ENCODE measurements around the gene CALN1.
"Not testable (repeated sequence)": the region's sequence is repeated elsewhere in the genome, so short reads cannot be mapped to it uniquely, and the experiment has no call there.

Gene CALN1

DNA sequence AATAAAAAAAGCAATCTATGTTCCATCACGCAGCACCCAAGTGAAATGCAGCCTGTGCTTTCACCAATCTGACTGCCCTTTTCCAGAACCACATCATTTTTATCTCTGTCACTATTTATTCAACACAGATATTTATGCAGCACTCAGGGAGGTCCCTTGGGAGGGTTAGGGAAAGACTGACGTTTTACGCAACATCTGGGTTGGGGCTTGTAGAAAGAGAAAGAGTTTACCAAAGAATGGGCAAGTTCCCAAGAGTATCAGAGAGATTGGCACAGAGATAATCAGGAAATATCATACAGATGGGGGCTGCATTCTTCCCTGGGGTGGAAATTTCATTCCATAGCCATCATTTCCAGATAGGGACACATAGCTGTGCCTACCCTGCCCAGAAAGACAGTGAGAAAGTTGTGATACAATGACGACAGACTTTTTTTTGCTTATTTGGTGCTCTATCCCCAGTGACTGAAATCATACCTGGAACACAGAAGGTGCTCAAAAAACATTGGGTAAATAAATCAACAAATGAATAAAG lies 474.2 kb downstream of the CALN1 start:
- no peak for DNase-seq

DNA sequence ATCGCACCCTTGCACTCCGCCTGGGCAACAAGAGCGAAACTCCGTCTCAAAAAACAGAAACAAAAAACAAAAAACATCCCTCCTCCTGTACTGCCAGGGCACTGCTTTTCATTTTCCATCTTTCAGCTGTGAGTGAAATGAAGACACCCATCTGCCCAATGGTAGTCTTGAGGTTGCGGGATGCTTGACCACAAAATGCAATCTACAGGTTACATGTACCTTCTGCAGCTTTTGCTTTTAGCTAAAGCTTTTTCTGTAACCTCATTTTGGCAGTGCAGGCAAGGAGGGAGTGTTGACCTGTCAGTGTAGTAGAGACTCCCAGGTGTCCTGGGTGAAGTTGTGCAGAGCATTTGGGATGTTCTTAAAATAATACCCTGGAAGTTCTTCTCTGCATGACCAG lies 476.5 kb downstream of the CALN1 start:
- DNase-seq: no peak

DNA sequence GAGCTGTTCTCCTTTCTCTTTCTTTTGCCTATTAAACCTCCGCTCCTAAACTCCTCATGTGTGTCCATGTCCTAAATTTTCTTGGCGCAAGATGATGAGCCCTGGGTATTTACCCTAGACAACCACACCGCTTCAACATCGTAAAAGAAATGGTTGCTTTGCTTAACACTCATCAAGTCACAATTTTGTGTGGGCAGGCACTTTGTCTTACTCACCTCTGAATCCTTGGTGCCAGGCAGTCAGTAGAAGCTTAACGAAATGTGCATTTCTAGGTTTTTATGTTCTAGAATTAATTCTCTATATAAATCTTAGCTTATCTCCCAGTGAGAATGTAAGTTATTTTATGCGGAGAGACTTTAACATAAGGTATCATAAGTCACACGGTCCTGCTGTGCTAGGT lies 478.7 kb downstream of the CALN1 start:
- DNase-seq: no peak

DNA sequence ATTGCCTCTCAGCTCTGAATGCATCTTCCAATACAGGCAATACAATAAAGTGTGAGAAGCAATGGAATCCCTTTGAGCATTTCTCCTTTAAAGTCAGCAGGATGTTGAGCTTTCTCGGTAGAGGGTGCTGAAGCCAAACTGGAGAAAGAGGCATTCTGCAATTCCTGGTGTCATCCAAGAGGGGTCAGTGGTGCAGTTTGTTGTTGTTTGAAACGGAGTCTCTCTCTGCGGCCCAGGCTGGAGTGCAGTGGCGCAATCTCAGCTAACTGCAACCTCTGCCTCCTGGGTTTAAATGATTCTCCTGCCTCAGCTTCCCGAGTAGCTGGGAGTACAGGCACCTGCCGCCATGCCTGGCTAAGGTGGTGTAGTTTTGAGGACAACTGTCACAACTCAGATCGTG lies 486.5 kb downstream of the CALN1 start:
- peak; percentile 49 for DNase-seq

DNA sequence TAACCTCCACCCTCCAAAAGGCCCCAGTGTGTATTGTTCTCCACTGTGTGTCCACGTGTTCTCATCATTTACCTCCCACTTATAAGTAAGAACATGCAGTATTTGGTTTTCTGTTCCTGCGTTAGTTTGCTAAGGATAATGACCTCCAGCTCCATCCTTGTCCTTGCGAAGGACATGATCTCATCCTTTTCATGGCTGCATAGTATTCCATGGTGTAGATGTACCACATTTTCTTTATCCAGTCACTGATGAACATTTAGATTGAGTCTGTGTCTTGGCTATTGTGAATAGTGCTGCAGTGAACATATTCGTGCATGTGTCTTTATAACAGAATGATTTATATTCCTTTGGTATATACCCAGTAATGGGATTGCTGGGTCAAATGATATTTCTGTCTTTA lies 497.9 kb downstream of the CALN1 start:
- not testable (repeated sequence) for DNase-seq

DNA sequence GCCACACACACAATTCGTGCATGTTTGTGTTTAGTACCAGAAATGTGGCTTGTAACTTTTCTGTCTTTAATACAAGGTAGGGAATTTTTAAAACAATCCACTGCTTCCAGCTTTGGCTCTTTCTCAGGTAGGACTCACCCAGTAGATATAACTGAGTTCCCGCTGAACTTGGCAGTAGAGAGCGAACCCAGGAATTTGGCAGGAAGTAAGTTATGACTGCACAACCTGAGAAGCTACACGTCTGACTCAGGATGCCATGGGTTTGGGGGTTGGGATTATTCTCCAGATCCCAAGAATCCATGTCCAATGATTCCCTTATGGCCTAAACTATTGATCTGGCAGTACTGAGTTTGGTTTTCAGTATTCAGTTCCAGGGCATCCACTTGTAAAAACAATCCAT lies 499.7 kb downstream of the CALN1 start:
- no peak for DNase-seq

DNA sequence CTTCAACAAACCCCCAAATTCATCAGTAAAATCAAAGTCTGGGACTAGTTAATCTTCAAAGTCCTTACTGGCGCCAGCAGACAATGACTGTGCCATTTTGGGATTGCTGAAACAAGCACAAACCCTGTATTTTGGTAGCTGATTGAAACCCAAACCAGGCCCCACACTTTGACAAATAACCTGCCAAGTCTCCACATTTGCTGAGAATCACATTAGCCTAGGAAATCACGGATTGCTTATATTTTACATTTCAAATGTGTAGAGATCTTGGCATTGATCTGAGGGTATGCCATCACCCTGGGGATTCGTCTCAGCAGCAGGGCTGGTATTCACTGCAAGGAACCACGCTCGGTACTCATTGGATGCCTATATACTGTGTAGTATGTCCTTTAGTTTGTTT lies 501.1 kb downstream of the CALN1 start:
- DNase-seq: no peak

DNA sequence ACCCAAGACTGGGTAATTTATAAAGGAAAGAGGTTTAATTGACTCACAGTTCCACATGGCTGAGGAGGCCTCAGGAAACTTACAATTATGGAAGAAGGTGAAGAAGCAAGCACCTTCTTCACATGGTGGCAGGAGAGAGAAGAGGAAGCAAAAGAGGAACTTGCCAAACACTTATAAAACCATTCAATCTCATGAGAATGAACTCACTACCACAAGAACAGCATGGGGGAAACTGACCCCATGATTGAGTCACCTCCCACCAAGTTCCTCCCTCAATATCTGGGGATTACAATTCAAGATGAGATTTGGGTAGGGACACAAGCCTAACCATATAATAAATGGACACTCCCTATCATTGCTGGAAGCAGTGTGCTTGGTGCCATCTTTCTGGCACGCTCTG lies 506.3 kb downstream of the CALN1 start:
- no peak for DNase-seq

DNA sequence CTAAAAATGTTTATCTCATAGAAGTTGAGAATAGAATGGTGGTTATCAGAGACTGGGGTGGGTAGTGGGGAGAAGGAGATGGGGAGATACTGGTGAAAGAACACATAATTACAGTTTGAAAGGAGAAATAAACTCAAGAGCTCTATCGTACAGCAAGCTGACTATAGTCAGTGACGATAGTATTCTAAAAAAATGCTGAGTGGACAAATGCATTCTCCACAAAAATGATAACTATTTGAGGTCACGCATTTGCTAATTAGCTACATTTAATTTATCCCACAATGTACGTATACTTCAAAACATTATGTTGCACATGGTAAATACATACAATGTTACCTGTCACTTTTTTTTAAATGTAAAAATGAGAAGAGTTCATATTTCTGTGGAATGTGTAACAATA lies 507.7 kb downstream of the CALN1 start:
- DNase-seq: no peak

DNA sequence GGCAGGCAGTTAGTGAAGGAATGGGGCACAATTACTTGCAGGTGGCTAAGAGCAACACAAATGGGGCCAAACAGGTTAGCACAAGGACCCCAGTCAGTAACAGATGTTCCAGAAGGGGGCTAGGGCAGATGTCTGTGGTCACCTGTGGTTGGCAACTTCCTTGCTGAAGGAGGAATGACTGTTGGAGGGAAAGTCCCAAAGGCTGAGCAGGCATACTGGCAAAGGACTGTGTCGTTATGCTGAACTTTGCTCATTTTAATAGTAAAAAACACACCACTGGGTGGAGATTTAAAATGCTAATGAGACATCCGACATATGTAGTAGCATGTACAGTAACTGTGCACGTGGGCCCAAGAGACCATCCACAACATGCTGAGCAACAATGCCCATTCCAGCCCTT lies 511.6 kb downstream of the CALN1 start:
- no peak for DNase-seq

DNA sequence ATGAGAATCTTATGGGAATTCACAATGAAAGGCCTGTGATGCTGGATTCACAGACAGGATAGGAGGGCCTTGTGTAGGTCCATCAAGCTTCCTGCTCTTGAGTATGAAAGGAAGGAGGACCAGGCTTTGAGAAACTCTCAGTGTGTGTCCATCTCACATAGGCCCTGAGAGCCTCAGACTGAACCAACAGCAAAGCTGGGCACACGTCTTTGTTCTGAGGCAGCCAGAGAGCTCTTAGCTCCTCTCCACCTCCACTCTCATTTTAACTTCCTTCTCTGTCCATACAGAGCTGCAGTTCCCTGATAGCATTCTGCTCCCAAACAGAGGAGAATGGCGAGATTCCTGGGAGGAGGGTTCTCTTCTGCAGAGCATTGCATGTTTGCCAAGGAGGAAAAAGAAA lies 515.6 kb downstream of the CALN1 start:
- no peak for DNase-seq

DNA sequence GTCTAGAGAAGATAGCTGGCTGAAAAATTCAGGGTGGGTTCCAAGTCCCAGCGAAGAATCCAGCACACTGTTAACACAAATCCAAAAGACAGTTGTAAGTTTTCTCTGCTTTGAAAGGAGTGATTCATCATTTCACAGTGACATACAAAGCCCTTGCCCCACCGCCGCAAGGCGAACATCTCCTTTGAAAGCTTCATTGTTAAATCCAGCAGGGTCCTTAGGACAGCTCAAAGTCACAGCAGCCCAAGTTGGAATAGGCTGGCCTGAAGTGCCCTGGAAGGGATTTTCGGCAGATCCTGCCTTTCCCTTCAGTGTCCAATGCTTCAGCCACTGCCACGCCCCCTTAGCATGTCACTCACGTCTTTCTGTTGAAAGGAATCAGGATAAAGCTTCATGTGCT lies 526.1 kb downstream of the CALN1 start:
- DNase-seq: no peak

DNA sequence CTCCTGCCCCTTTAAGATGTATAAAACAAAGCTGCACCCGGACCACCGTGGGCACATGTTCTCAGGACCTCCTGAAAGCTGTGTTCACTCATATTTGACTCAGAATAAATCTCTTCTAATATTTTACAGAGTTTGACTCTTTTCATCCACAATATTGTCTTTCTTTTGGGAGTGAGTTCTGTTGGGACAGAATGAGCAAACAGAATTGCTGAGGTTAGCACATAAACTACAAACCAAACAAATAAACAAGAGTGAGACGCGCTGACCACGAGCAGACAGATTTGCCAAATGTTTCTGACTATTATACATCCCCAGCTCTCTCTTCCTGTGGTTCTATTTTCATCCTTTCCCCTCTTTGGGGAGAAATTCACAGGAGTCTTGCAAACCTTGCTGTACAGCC lies 526.7 kb downstream of the CALN1 start:
- no peak for DNase-seq

DNA sequence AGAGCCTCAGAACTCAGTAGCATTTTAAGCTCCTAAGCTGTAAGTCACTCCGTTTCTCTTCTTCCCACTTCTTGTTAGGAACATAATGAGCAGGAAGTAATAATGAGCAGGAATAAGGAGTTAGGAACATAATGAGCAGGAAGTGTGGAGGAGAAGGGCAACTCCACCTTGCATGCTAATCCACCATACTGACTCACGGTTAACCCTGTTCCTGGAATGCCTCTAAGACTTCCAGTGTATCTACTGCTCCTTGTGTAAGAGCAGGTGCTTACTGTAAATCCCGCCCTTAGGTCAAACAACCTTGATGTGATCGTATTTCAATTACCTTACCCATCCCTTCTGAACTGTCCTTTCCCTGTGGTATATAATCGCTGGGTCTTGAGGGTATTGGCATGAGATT lies 528.7 kb downstream of the CALN1 start:
- no peak for DNase-seq

DNA sequence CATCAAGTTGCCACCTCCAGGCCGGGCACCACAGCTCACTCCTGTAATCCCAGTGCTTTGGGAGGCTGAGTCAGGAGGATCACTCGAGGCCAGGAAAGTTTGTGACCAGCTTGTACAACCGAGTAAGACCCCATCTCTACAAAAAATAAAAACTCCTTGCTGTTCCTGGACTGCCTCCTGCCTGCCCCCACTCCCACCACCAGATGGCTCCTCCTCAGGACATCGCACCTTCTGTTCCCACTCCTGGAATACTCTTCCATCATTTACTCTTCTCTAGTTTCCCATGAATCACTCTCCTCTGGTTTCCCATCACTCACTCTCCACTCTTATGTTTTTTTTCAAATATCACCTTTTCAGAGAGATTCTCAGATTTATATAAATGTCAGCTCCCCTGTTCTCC lies 540.7 kb downstream of the CALN1 start:
- no peak for DNase-seq

DNA sequence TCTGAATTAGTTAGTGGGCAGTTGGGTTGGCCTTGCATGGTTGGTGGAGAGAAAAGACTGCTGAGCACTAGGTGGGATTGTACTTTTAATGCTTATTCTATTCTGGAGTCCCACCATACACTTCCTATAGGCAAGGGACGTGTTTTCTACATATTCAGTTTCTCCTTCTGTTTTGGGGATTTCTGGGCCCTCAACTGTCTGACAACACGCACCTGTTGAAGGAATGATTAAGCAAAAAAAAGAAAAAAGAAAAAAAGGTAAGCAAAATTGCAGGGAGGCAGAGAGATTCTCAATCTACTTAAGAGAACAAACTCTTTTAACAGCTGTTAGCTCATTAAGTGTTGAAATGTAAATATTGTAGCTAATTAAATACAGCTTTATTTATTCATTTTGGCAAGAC lies 541.3 kb downstream of the CALN1 start:
- no peak for DNase-seq

DNA sequence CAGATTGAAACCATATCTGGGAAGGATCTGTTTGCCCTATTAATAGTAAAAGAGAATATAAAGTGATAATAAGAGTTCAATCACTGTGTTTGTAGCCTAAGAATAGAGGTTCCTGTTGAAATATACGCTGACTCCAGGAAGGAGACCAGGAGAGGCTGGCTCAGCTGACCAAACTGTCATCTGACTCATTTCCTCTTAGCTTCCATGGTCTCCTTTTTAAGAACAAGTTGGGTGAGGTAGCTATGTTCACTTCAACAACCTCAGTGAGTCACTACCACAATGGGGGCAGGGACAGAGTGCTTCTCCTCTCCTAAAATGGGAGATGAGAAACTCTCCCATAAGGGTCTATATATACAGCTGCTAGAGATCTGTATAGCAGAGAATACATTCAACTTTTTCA lies 543.3 kb downstream of the CALN1 start:
- peak; percentile 17 for DNase-seq

DNA sequence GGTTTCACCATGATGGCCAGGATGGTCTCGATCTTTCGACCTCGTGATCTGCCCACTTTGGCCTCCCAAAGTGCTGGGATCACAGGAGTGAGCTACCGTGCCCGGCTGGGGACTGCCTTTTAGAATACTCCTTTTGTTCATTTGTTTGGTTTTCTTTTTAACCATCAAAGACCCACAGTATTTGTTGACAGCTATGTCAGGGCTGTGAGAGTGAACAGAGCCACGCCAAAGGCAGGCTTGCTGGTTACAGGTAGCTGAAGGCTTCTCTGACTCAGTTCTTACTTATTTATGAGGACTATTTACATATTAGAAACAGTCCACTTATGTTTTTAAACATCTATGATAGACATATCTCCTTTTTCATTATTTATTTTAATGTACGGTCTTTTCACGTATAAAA lies 544.5 kb downstream of the CALN1 start:
- no peak for DNase-seq

DNA sequence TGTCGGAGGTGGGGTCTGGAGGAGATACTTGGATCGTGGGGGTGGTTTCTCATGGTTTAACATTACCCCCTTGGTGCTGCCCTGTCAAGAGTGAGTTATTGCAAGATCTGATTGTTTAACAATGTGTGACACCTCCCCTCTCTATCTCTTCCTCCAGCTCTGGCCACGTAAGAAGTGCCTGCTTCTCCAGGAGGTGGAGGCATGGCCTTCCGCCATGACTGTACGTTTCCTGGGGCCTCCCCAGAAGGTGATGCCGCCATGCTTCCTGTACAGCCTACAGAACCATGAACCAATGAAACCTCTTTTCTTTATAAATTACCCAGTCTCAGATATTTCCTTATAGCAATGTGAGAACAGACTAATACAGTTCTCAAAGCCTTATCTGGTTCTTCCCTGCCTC lies 547.0 kb downstream of the CALN1 start:
- no peak for DNase-seq

DNA sequence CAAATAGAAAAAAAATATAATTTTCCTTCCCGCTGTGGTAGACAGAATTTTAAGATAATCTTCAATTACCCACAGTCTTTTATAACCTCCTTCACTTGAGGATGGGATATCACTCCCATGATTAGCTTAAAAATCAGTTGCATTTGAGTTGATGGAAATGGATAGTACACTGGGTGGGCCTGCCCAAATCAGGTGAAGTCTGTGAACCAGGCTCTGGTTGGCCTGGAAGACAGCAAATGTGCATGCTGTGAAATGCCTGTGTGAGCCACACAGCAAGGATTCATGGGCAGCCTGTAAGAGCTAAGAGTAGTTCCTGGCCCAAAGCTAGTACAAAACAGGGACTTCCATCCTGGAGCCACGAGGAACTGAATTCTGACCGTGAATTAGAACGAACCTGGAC lies 548.0 kb downstream of the CALN1 start:
- no peak for DNase-seq

DNA sequence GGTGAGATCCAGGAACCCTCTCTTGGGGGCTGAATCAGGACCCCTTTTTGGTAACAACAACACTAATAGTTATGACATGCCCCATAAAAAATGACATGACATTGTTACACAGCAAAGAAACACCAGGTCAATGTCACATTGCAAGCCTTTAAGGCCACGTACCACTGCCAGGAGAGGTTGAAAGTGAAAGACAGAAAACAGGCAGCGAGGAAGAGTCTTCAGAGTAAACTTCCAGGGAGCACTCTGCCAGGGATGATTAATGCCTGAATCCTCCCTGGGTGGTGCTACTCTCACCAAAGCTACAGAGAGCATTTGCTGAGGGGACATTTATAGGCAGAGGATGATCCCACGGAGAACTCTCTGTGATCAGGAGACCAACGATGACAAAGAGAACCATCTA lies 551.6 kb downstream of the CALN1 start:
- no peak for DNase-seq

DNA sequence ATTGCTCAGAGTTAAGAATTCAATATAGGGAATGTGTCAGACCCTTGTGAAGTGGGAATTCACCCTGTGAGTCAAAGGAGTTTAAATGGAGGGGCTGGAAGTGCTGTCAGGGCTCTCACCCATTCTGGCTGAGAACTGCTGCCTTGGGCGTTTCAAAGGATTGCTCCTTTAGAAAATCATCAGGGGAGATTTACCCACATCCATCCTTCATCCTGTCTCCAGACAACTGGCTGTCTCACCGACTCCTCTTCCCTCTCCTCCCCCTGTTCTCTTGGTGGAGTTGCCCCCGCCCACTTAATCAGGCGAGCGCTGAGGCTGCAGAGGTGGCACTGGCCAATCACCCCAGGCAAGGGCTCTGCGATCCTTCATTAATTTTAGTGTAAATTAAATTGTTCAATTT lies 554.8 kb downstream of the CALN1 start:
- DNase-seq: no peak

DNA sequence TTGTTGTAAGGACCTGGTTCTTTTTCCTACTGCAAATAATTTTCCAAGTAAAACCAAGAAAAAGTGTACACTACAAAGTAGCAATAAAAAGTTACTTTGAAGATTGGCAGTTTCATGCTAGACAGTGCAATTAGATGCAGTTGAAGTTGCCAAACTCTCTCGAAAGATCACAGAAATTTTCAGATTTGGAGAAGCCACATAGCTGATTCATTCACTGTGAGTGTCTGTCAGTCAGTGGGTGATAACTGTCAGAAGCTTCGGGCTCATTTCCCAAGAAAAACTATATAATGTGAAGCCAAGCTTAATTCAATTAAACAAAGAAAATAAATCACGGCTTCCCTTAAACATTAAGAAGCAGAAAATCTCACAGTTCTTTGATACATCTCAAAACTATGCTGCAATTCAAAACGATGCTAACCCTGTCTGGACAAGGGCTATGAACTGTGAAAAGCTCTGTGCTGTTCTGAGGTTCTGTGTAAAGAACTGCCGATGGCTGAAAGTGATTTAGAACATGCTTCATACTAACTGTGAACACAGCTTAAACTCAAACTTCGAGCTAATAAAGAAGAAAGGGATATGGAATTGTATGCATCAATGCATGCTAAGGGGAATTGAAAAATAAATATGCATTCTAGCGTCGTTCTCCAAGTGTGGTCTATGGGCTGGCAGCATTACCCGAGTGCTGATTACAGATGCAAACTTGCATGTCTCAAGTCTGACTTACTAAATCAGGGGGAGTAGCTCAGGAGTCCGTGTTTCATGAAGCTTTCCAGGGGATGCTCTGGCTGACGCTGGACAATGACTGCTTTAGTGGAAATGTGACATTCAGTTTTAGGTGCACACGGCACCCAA lies 557.4 kb downstream of the CALN1 start:
- DNase-seq: no peak

DNA sequence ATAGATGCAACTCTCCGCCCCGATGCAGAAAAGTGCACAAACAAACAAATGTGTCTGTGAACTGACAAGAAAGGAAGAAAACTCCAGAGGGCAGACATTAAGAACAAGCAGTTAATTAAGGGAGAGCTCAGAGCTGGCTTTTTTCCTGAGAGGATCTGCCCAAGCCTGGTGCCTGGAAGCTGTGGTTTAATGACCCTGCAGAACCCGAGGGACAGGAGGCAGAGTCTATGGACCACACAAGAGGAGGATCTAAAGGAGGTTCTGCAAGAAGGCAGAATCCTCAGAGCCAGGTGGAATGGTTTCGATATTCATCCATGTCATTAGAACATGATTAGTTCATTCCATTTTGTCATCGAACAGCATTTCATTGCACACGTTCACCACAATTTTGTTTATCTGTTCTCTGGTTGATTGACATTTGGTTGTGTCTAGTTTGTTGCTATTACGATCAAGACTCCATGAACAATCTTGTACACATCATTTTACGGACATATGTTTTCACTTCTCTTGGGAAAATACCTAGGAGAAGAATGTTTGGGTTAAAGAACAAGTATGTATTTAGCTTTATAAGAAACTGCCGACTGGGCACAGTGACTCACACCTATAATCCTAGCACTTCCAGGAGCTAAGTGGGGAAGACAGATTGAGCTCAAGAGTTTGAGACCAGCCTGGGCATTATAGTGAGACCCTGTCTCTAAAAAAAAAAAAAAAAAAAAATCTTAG lies 560.2 kb downstream of the CALN1 start:
- DNase-seq: no peak

All from DMS53 (cell line).